Panc1 (cell line): ENCODE results near the gene ITGAV. TPM values are rescaled to one million over a fixed set of nuclear protein-coding genes. Genes with fewer than 3 reads are reported as not detected.

Source experiments
- ATAC-seq: fragments of 200-7000 bp; cut with Tn5 transposase; 2 replicates; pipeline ENCODE4 v1.9.1; 2020; ENCODE audit warnings: mild to moderate bottlenecking, moderate library complexity
- Bru-seq: library from RNA; stranded (reverse); fragments of 400-500 nt; gene quantifications from one replicate; lab custom pipeline; 2021; lab: Mats Ljungman, UMichigan
- BruChase-seq, 2 experiments: library from RNA; stranded (reverse); fragments of 400-500 nt; gene quantifications; one replicate each; lab custom pipeline; 2021; lab: Mats Ljungman, UMichigan
- BruUV-seq: library from RNA; stranded (reverse); fragments of 400-500 nt; replicated peaks from 2 replicates; lab custom pipeline; 2021; lab: Mats Ljungman, UMichigan
- CTCF ChIA-PET: fragments of 300-600 bp; sonication (Branson Sonifier 250); formaldehyde crosslinking; loops from one replicate; lab custom pipeline; 2022; ENCODE audit warnings: antibody characterized with exemption; lab: Charles Lee
- POLR2A ChIA-PET: fragments of 300-600 bp; sonication (Branson Sonifier 250); formaldehyde crosslinking; loops from one replicate; lab custom pipeline; 2022; ENCODE audit warnings: antibody characterized with exemption; lab: Charles Lee
- DNase-seq: peaks from one replicate; pipeline ENCODE4 v3.0.0-alpha.2; 2010; ENCODE audit warnings: low read depth, low spot score
- H3K27ac ChIP-seq: 2 replicates; pipeline ENCODE4 v1.5.1; 2011; ENCODE audit warnings: mild to moderate bottlenecking, low read length, inconsistent platforms
- H3K27me3 ChIP-seq: fragments of 200-500 bp; sonication (Bioruptor generic); 2 replicates; pipeline ENCODE4 v1.6.0; 2014; ENCODE audit warnings: low read length, inconsistent platforms; ENCODE audit not compliant: control insufficient read depth, insufficient read depth
- H3K36me3 ChIP-seq: fragments of 200-500 bp; sonication (Bioruptor generic); 2 replicates; pipeline ENCODE4 v1.5.1; 2014; ENCODE audit warnings: inconsistent platforms, mild to moderate bottlenecking, low read length, moderate library complexity; ENCODE audit not compliant: control insufficient read depth, insufficient read depth
- H3K4me1 ChIP-seq: 2 replicates; pipeline ENCODE4 v1.5.1; 2011; ENCODE audit warnings: inconsistent platforms, mild to moderate bottlenecking, low read length, moderate library complexity; ENCODE audit not compliant: control insufficient read depth, insufficient read depth
- H3K4me3 ChIP-seq, 2 experiments: 2 replicates each; pipeline ENCODE4 v1.5.1; 2011 to 2012; ENCODE audit warnings: low read depth in 2 of 2, low read length in 2 of 2, mild to moderate bottlenecking in 2 of 2, inconsistent platforms in 1 of 2, moderate library complexity in 1 of 2
- H3K9me3 ChIP-seq: fragments of 200-500 bp; sonication (Bioruptor generic); 2 replicates; pipeline ENCODE4 v1.5.1; 2014; ENCODE audit warnings: low read depth, mild to moderate bottlenecking, inconsistent platforms, low read length, moderate library complexity; ENCODE audit not compliant: control insufficient read depth, insufficient read depth
- CTCF ChIP-seq: fragments of 450-650 bp; IDR thresholded peaks from 2 replicates; pipeline ENCODE4 v1.5.1; 2017; ENCODE audit warnings: mild to moderate bottlenecking
- POLR2AphosphoS5 ChIP-seq: IDR thresholded peaks from 2 replicates; pipeline ENCODE4 v1.6.1; 2012; ENCODE audit warnings: mild to moderate bottlenecking, low read depth, low read length, moderate library complexity
- SIN3A ChIP-seq: IDR thresholded peaks from 2 replicates; pipeline ENCODE4 v1.6.1; 2012; ENCODE audit warnings: low read depth, mild to moderate bottlenecking, low read length, moderate library complexity, borderline replicate concordance; ENCODE audit not compliant: insufficient read depth
- TCF7L2 ChIP-seq: IDR thresholded peaks from 2 replicates; pipeline ENCODE4 v1.6.1; 2011; ENCODE audit warnings: mild to moderate bottlenecking, low read depth, low read length, inconsistent platforms
- in situ Hi-C: cut with HindIII; loops from 2 replicates; pipeline ENCODE4 v1.10.0; 2016; ENCODE audit warnings: low sequenced_read_pairs, low pct_unique_long_range_greater_than_20kb
- intact Hi-C: fragments of 100-400 bp; cut with micrococcal nuclease; formaldehyde crosslinking; loops from one replicate; pipeline ENCODE4 v1.10.0; 2022; ENCODE audit not compliant: unreplicated experiment
- long read RNA-seq: library from polyadenylated mRNA; unstranded; transcript quantifications from one replicate; pipeline ENCODE4 v2.0.0, GENCODE V29; 2021; ENCODE audit not compliant: unreplicated experiment
- polyA plus RNA-seq: library from polyadenylated mRNA; unstranded; fragments of >200 nt; gene quantifications from one replicate; pipeline ENCODE4 v1.2.1, GENCODE V29; 2012; ENCODE audit warnings: missing spikeins; ENCODE audit not compliant: insufficient read length
- total RNA-seq: library from RNA; stranded (reverse); gene quantifications from one replicate; pipeline ENCODE4 v1.2.1, GENCODE V29; 2021; ENCODE audit not compliant: unreplicated experiment
- TF ChIP-seq, protein P1 (sequence below), 2 experiments: IDR thresholded peaks; 2 replicates each; pipeline ENCODE4 v1.6.1; 2011 to 2012; ENCODE audit warnings: low read depth in 2 of 2, control low read depth in 1 of 2, low read length in 1 of 2, mild to moderate bottlenecking in 1 of 2, moderate library complexity in 1 of 2; ENCODE audit not compliant: insufficient read depth in 1 of 2

The ITGAV gene
- total RNA-seq (218 TPM), Bru-seq, nascent RNA (percentile 97 among the genes with signal in this experiment), BruChase-seq, experiment 1, labeled RNA remaining after a 2-hour chase (percentile 95 among the genes with signal in this experiment), BruChase-seq, experiment 2, labeled RNA remaining after a 6-hour chase (percentile 96 among the genes with signal in this experiment)
- polyA plus RNA-seq = 140 TPM
- long read RNA-seq, full-length matches to known transcripts = 227 of 366 reads
- long read RNA-seq, partial matches to known transcripts = 94 of 366 reads
- long read RNA-seq, other reads (novel, unspliced or antisense) = 45 of 366 reads

- Histone ChIP-seq H3K27ac (peak within 1 kb of the TSS; percentile 99), H3K9me3 (no peaks in the 10 kb centered on the region), H3K4me1 (peaks cover 33% of the 10 kb centered on the region), H3K36me3 (peaks cover 4% of the 10 kb centered on the region; the same call in 1 of the 2 replicates), H3K4me3 (peak within 1 kb of the TSS; percentile 92 to 98), H3K27me3 (no peaks in the 10 kb centered on the region)
- ATAC-seq (peak; percentile 97), DNase-seq (no peak)
- ChIA-PET CTCF (interaction anchor here (0.6 kb wide), 3 partner anchors 11 to 189 kb away, joined by 3 to 5 read pairs (median 4); no protein-coding TSS in a partner anchor), POLR2A (interaction anchor here (0.5 to 1.8 kb wide), 4 partner anchors 13 to 59 kb away, joined by 3 to 8 read pairs (median 6); no protein-coding TSS in a partner anchor)
- no TSS peak for BruUV-seq
- peak; percentile 79 for TF ChIP-seq SIN3A
- TF ChIP-seq, protein P1, sequence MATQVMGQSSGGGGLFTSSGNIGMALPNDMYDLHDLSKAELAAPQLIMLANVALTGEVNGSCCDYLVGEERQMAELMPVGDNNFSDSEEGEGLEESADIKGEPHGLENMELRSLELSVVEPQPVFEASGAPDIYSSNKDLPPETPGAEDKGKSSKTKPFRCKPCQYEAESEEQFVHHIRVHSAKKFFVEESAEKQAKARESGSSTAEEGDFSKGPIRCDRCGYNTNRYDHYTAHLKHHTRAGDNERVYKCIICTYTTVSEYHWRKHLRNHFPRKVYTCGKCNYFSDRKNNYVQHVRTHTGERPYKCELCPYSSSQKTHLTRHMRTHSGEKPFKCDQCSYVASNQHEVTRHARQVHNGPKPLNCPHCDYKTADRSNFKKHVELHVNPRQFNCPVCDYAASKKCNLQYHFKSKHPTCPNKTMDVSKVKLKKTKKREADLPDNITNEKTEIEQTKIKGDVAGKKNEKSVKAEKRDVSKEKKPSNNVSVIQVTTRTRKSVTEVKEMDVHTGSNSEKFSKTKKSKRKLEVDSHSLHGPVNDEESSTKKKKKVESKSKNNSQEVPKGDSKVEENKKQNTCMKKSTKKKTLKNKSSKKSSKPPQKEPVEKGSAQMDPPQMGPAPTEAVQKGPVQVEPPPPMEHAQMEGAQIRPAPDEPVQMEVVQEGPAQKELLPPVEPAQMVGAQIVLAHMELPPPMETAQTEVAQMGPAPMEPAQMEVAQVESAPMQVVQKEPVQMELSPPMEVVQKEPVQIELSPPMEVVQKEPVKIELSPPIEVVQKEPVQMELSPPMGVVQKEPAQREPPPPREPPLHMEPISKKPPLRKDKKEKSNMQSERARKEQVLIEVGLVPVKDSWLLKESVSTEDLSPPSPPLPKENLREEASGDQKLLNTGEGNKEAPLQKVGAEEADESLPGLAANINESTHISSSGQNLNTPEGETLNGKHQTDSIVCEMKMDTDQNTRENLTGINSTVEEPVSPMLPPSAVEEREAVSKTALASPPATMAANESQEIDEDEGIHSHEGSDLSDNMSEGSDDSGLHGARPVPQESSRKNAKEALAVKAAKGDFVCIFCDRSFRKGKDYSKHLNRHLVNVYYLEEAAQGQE (IDR thresholded peaks at IDR 0.05; ENCODE audit: insufficient read depth in 1 of 2, low read depth in 2 of 2, low read length in 1 of 2) = no peak; a peak in 1 of 4 replicates
- peak; percentile 40; the same call in 1 of the 2 replicates for TF ChIP-seq TCF7L2
- no peak for TF ChIP-seq CTCF
- TF ChIP-seq POLR2AphosphoS5 = peak; percentile 87
- intact Hi-C loops = loop anchor here (5.0 kb wide), 1 partner anchor 72 kb away; no protein-coding TSS in a partner anchor
- in situ Hi-C loops = no loop called here
These were observed at the start of gene ITGAV for GRCh38 chr2:186589612-186590349. Gene ITGAV, plus strand, starts transcription at chr2:186590056. Its CDS starts 283 bp downstream, at chr2:186590339.

DNA sequence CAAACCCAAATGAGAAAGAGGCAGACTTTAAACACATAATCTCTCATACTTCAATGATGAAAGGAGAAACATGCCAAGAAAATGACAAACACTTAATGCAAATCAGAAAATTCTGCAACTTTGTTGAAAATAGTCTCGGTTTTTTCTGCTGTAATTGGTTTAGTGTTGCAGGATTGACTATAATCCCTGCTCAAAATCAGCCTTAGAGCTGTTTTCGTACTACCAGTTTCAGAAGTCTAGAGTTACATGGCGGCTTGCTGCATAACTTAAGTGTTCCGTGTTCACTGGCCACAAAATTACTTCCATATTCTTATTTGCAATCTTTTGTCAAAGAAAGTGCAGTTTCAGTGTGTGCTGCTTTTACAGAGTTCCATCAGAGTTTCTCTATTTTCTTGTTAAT, 48.9 kb upstream of the ITGAV start:
- ChIA-PET CTCF (no interaction called here), POLR2A (no interaction called here)
- no peak for ATAC-seq
- H3K36me3 ChIP-seq = no peaks in the 10 kb centered on the region
- no peaks in the 10 kb centered on the region for H3K9me3 ChIP-seq
- peak overlapping the region; percentile 62; the same call in 1 of the 2 replicates for H3K27ac ChIP-seq
- BruUV-seq = no TSS peak
- DNase-seq = no peak
- H3K27me3 ChIP-seq = no peaks in the 10 kb centered on the region
- peaks cover 27% of the 10 kb centered on the region for H3K4me1 ChIP-seq
- in situ Hi-C loops = no loop called here
- no peak for TF ChIP-seq SIN3A
- TF ChIP-seq, protein P1 (IDR thresholded peaks at IDR 0.05; ENCODE audit: insufficient read depth in 1 of 2, low read depth in 2 of 2, low read length in 1 of 2) = no peak
- no peak for TF ChIP-seq POLR2AphosphoS5
- TF ChIP-seq CTCF = no peak
- no peak for TF ChIP-seq TCF7L2
- intact Hi-C loops = no loop called here
- H3K4me3 ChIP-seq = no peak overlapping the region
